Amniotic epithelial cell (primary cell): ENCODE measurements around the gene STMN3.
"Not testable (repeated sequence)": the region's sequence is repeated elsewhere in the genome, so short reads cannot be mapped to it uniquely, and the experiment has no call there.

Experiments
- DNase-seq: peaks from one replicate; pipeline ENCODE4 v3.0.0-alpha.2; 2010; ENCODE audit warnings: low read depth

The STMN3 gene

GRCh38 chr20:63635431-63636141 is 17.6 kb downstream of the STMN3 start:
- DNase-seq = no peak

GRCh38 chr20:63633732-63634131 is 19.5 kb downstream of the STMN3 start:
- no peak for DNase-seq

GRCh38 chr20:63631426-63631825 is 21.8 kb downstream of the STMN3 start:
- DNase-seq = not testable (repeated sequence)

- DNase-seq = not testable (repeated sequence)
These were observed 22.3 kb downstream of the STMN3 start for GRCh38 chr20:63630956-63631355.

GRCh38 chr20:63628246-63628975 is 24.8 kb downstream of the STMN3 start:
- peak; percentile 75 for DNase-seq

- DNase-seq = no peak
These were observed 25.4 kb downstream of the STMN3 start for GRCh38 chr20:63627751-63628245.

GRCh38 chr20:63627129-63627750 is 26.0 kb downstream of the STMN3 start:
- DNase-seq = peak; percentile 86

- peak; percentile 57 for DNase-seq
These were observed 26.6 kb downstream of the STMN3 start, which contains the start of gene GMEB2 for GRCh38 chr20:63626424-63627128. Gene GMEB2 (minus strand): TSS chr20:63627101. CDS start chr20:63619397, 7,704 bp downstream.

- DNase-seq = peak; percentile 29
These were observed 27.3 kb downstream of the STMN3 start for GRCh38 chr20:63625771-63626423.

GRCh38 chr20:63624486-63624885 is 28.7 kb downstream of the STMN3 start:
- DNase-seq = peak; percentile 62

- no peak for DNase-seq
These were observed 30.5 kb downstream of the STMN3 start for GRCh38 chr20:63622732-63623131.

- no peak for DNase-seq
These were observed 31.1 kb downstream of the STMN3 start for GRCh38 chr20:63622096-63622495.

- no peak for DNase-seq
These were observed 32.2 kb downstream of the STMN3 start for GRCh38 chr20:63620991-63621390.

GRCh38 chr20:63619505-63619904 is 33.7 kb downstream of the STMN3 start:
- DNase-seq = no peak

GRCh38 chr20:63619086-63619485 is 34.1 kb downstream of the STMN3 start:
- no peak for DNase-seq

- no peak for DNase-seq
These were observed 34.8 kb downstream of the STMN3 start for GRCh38 chr20:63618291-63618980.

GRCh38 chr20:63617876-63618265 is 35.4 kb downstream of the STMN3 start:
- DNase-seq = no peak

GRCh38 chr20:63617092-63617875 is 35.9 kb downstream of the STMN3 start:
- no peak for DNase-seq

- peak; percentile 9 for DNase-seq
These were observed 39.2 kb downstream of the STMN3 start for GRCh38 chr20:63613863-63614594.
